Vagina (tissue), 2 donors: ENCODE results near the gene B4GALNT4.

Source experiments
- POLR2A ChIP-seq, 2 donors: fragments of 450-650 bp; IDR thresholded peaks; one replicate each; pipeline ENCODE4 v1.6.1; 2017; ENCODE audit warnings: antibody characterized with exemption in 2 of 2, mild to moderate bottlenecking in 2 of 2, moderate library complexity in 2 of 2
- POLR2AphosphoS5 ChIP-seq, 2 donors: sonication (generic); formaldehyde crosslinking; IDR thresholded peaks; one replicate each; pipeline ENCODE4 v1.9.0; 2017; ENCODE audit warnings: antibody characterized with exemption in 2 of 2, mild to moderate bottlenecking in 2 of 2, low read depth in 1 of 2; ENCODE audit not compliant: insufficient read depth in 1 of 2
- TF ChIP-seq, protein P1 (sequence below), 3 experiments: fragments of 450-650 bp in 2 of 3; fragments of 200-600 bp in 1 of 3; sonication (generic) in 1 of 3; IDR thresholded peaks; one replicate each; pipeline ENCODE4 v1.5.1; 2017 to 2019; ENCODE audit warnings: antibody characterized with exemption in 3 of 3, mild to moderate bottlenecking in 2 of 3, moderate library complexity in 2 of 3

DNA sequence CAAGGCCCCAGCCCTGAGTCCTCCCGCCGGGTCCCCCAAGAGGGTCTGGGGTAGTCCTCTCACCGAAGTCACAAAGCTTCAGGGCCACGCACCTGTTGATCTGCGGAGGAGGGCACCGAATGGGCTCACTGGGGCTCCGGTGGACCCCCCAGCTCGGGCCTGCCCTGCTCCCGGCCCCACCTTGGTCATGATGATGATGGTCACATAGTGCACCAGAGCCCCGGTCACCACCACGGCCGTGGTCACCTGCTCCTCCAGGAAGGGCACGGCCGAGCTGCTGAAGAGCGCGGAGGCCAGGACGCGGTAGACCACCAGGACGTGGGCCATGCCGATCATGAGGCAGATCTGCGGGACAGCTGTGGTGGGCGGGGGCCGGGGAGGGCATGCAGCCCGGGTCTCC, 59.0 kb downstream of the B4GALNT4 start:
- TF ChIP-seq, protein P1, sequence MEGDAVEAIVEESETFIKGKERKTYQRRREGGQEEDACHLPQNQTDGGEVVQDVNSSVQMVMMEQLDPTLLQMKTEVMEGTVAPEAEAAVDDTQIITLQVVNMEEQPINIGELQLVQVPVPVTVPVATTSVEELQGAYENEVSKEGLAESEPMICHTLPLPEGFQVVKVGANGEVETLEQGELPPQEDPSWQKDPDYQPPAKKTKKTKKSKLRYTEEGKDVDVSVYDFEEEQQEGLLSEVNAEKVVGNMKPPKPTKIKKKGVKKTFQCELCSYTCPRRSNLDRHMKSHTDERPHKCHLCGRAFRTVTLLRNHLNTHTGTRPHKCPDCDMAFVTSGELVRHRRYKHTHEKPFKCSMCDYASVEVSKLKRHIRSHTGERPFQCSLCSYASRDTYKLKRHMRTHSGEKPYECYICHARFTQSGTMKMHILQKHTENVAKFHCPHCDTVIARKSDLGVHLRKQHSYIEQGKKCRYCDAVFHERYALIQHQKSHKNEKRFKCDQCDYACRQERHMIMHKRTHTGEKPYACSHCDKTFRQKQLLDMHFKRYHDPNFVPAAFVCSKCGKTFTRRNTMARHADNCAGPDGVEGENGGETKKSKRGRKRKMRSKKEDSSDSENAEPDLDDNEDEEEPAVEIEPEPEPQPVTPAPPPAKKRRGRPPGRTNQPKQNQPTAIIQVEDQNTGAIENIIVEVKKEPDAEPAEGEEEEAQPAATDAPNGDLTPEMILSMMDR (IDR thresholded peaks at IDR 0.05) = no peak
- TF ChIP-seq POLR2A (IDR thresholded peaks at IDR 0.05) (no peak), POLR2AphosphoS5 (IDR thresholded peaks at IDR 0.05; ENCODE audit: insufficient read depth in 1 of 2, low read depth in 1 of 2) (no peak)
